Stimulated activated naive CD8-positive, alpha-beta T cell treated with anti-CD3 and anti-CD28 coated beads, Interleukin-15, Interleukin-2, amounts not matched to agents 100 ng/mL and 50 ng/mL, for 24 hours (primary cell): Measurements from ENCODE around the gene RASA2.

Experiments used
- H3K27ac Mint-ChIP-seq: one replicate; pipeline ENCODE4 v1.8.0; 2021; ENCODE audit warnings: mild to moderate bottlenecking, mixed read lengths
- H3K27me3 Mint-ChIP-seq: one replicate; pipeline ENCODE4 v1.8.0; 2021; ENCODE audit warnings: mixed read lengths
- H3K36me3 Mint-ChIP-seq: one replicate; pipeline ENCODE4 v1.8.0; 2021; ENCODE audit warnings: low read depth, mixed read lengths
- H3K4me1 Mint-ChIP-seq: one replicate; pipeline ENCODE4 v1.8.0; 2021; ENCODE audit warnings: low read depth, mixed read lengths
- H3K4me3 Mint-ChIP-seq: one replicate; pipeline ENCODE4 v1.8.0; 2021; ENCODE audit warnings: mild to moderate bottlenecking, mixed read lengths
- H3K9me3 Mint-ChIP-seq: one replicate; pipeline ENCODE4 v1.8.0; 2021; ENCODE audit warnings: mixed read lengths

Gene RASA2, protein sequence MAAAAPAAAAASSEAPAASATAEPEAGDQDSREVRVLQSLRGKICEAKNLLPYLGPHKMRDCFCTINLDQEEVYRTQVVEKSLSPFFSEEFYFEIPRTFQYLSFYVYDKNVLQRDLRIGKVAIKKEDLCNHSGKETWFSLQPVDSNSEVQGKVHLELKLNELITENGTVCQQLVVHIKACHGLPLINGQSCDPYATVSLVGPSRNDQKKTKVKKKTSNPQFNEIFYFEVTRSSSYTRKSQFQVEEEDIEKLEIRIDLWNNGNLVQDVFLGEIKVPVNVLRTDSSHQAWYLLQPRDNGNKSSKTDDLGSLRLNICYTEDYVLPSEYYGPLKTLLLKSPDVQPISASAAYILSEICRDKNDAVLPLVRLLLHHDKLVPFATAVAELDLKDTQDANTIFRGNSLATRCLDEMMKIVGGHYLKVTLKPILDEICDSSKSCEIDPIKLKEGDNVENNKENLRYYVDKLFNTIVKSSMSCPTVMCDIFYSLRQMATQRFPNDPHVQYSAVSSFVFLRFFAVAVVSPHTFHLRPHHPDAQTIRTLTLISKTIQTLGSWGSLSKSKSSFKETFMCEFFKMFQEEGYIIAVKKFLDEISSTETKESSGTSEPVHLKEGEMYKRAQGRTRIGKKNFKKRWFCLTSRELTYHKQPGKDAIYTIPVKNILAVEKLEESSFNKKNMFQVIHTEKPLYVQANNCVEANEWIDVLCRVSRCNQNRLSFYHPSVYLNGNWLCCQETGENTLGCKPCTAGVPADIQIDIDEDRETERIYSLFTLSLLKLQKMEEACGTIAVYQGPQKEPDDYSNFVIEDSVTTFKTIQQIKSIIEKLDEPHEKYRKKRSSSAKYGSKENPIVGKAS

DNA sequence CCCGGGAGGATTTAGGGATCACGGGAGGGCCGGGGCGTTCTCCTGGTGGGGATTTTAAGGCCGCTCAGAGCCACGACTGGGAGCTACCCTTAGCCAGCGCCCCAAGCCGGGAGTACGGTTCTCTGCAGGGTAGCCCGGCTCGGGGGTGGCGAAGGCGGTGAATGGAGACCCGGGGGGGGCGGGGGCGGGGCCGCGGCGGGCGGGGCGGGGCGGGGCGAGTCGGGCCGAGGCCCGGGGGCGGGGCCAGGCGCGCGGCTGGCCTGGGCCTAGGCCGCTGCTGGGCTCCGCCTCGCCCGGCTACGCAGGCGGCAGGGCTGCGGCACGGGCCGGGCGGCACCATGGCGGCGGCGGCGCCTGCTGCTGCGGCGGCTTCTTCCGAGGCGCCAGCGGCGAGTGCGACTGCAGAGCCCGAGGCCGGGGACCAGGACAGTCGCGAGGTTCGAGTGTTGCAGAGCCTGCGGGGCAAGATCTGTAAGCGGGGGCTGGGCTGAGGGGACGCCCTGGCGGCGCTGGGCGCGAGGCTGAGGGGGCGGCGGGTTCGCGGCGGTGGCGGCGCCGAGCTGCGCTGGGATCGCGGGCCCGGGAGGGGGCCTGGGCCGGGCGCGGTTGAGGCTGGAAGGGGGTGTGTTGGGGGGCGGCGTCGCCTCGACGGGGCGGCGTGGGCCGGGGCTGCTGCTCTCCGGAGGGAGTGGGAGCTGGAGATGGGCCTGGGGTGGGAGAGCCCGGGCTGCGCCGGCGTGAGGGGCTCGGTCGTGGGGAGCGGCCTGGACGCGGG, at the start of gene RASA2:
Gene RASA2, plus strand, starts transcription at position 282 of the 775 bp plus-strand sequence. Its CDS starts 57 bp downstream, at position 339.
- Mint-ChIP-seq H3K4me3 (peak within 1 kb of the TSS; percentile 90), H3K27me3 (no peaks in the 10 kb centered on the region), H3K36me3 (peaks cover 26% of the 10 kb centered on the region), H3K4me1 (peaks cover 67% of the 10 kb centered on the region), H3K9me3 (no peaks in the 10 kb centered on the region), H3K27ac (peak within 1 kb of the TSS; percentile 94)

DNA sequence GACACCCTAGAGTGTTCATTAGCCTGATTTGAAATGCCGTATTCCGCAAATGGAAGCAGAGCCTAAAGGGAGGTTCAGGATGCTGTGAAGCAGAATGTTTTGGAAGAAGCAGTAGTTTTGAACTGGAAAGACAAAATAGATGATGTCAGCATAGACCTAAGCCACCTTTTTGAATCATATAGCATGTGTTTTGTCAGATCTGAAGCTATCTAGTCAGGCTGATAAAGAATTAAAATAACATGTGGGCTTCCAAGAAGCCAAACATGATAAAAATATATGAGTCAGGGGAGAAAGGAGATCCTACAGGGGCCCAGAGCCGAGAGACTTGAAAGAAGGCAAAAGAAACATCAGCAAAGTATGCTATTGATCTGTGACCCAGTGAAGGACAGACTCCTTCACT, 47.2 kb upstream of the RASA2 start:
- peaks cover 22% of the 10 kb centered on the region for H3K4me1 Mint-ChIP-seq
- no peaks in the 10 kb centered on the region for H3K9me3 Mint-ChIP-seq
- H3K36me3 Mint-ChIP-seq, result peaks cover 25% of the 10 kb centered on the region
- no peaks in the 10 kb centered on the region for H3K27me3 Mint-ChIP-seq
- no peak overlapping the region for H3K4me3 Mint-ChIP-seq
- peak overlapping the region; percentile 26 for H3K27ac Mint-ChIP-seq

DNA sequence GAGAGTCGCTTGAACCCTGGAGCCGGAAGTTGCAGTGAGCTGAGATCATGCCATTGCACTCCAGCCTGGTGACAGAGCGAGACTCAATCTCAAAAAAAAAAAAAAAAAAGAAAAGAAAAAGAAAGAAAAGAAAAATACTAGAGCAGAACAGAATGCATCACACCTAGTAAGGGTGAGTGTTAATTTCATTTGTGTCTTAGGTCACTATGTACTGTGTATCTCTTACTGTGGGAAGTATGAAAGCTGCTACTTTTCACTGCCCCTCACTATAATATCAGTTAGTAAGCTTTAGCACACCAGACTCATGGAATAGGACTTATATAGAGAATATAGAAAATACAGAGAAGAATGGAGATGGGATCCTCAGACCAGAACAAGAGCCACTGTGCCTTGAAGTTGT, 45.9 kb upstream of the RASA2 start:
- Mint-ChIP-seq H3K36me3 (peaks cover 35% of the 10 kb centered on the region), H3K9me3 (no peaks in the 10 kb centered on the region), H3K27ac (peak overlapping the region; percentile 46), H3K4me1 (peaks cover 22% of the 10 kb centered on the region), H3K27me3 (no peaks in the 10 kb centered on the region), H3K4me3 (no peak overlapping the region)

DNA sequence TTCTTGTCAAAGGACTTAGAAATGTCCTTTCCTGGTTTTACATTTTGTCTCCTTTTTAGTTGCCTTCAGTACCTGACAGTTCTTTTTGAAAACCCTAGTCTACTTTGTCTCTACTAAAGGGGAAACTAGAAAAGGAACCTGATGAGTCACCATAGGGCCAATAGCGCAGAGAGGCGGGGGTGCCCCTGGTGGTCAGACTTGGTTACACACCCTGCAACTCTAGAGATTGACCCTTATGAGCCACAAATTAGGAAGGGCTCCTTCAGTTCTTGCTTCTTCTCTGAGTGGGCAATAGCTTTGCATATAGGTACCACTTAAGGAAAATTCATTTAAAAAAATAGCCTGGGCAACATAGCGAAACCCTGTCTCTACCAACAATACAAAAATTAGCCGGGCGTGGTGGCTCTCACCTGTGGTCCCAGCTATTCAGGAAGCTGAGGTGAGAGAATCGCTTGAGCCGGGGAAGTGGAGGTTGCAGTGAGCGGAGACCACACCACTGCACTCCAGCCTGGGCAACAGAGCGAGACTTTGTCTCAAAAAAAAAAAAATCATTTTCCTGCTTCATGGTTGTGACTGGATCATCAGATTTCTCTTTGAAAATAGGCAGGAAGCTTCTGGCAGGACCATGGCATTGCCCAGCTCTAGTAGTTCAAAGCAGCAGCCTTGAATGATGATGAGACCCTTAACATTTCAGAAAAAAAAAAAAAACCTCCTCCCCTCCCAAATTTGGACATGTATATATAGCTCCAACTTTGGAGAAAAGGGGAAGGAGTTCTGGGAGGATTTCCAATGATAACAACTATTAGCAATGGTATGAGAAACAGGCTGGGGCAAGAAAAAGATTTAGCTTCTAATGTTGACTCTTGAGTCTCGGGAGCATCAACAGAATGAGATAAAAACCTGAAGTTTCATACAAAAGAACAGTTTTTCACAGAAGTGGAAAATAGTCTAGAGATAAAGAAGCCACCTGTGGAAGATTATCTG, 45.2 kb upstream of the RASA2 start:
- Mint-ChIP-seq H3K27me3 (no peaks in the 10 kb centered on the region), H3K4me3 (no peak overlapping the region), H3K4me1 (peaks cover 22% of the 10 kb centered on the region), H3K9me3 (no peaks in the 10 kb centered on the region), H3K36me3 (peaks cover 35% of the 10 kb centered on the region), H3K27ac (peak overlapping the region; percentile 46)

GRCh38 chr3:141442446-141442845, 44.4 kb upstream of the RASA2 start:
- peaks cover 22% of the 10 kb centered on the region for H3K4me1 Mint-ChIP-seq
- no peaks in the 10 kb centered on the region for H3K27me3 Mint-ChIP-seq
- no peak overlapping the region for H3K27ac Mint-ChIP-seq
- H3K36me3 Mint-ChIP-seq, result peaks cover 35% of the 10 kb centered on the region
- no peak overlapping the region for H3K4me3 Mint-ChIP-seq
- no peaks in the 10 kb centered on the region for H3K9me3 Mint-ChIP-seq

DNA sequence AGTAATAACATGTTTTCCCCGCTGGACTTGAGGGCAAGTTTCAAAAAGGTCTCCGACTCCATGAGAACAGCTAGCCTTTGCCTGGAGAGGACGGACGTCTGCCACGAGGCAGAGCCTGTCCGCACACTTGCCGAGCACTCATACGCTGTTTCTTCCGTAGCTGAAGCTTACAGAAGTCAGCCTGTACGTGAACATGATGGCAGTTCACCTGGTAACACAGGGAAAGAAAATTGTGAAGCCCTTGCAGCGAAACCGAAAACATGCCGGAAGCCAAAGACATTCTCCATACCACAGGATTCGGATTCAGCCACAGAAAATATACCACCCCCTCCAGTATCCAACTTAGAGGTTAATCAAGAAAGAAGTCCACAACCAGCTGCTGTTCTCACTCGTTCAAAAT, 43.9 kb upstream of the RASA2 start:
- H3K9me3 Mint-ChIP-seq, result no peaks in the 10 kb centered on the region
- no peak overlapping the region for H3K27ac Mint-ChIP-seq
- H3K36me3 Mint-ChIP-seq, result peaks cover 35% of the 10 kb centered on the region
- peaks cover 22% of the 10 kb centered on the region for H3K4me1 Mint-ChIP-seq
- H3K4me3 Mint-ChIP-seq, result no peak overlapping the region
- H3K27me3 Mint-ChIP-seq, result no peaks in the 10 kb centered on the region

GRCh38 chr3:141444586-141445285, 42.1 kb upstream of the RASA2 start:
- H3K9me3 Mint-ChIP-seq, result no peaks in the 10 kb centered on the region
- peaks cover 35% of the 10 kb centered on the region for H3K36me3 Mint-ChIP-seq
- H3K4me3 Mint-ChIP-seq, result no peak overlapping the region
- H3K27me3 Mint-ChIP-seq, result no peaks in the 10 kb centered on the region
- H3K27ac Mint-ChIP-seq, result peak overlapping the region; percentile 2
- peaks cover 24% of the 10 kb centered on the region for H3K4me1 Mint-ChIP-seq

GRCh38 chr3:141445990-141446389, 40.8 kb upstream of the RASA2 start:
- H3K36me3 Mint-ChIP-seq, result peaks cover 35% of the 10 kb centered on the region
- H3K4me3 Mint-ChIP-seq, result no peak overlapping the region
- no peaks in the 10 kb centered on the region for H3K9me3 Mint-ChIP-seq

DNA sequence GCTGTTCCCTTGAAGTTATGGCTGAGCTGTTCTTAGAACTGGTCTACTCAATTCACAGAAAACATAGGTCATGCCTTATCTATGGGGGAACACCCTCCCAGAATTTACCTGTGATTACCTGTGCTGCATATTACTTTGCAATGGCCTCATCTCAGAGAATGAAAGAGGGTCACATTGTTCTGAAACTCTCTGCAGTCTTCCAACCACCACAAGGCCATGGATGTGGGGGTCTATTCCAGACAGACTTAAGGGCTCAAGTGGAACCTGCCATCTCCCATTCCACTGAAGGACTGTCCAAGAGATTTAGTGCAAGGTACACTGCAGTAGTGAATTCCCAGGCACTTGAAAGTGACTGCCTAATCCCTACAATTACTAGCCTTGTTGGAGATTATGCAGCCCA, 40.1 kb upstream of the RASA2 start:
- no peaks in the 10 kb centered on the region for H3K27me3 Mint-ChIP-seq
- peaks cover 9% of the 10 kb centered on the region for H3K4me1 Mint-ChIP-seq
- H3K36me3 Mint-ChIP-seq, result peaks cover 35% of the 10 kb centered on the region
- no peaks in the 10 kb centered on the region for H3K9me3 Mint-ChIP-seq
- no peak overlapping the region for H3K4me3 Mint-ChIP-seq
- H3K27ac Mint-ChIP-seq, result no peak overlapping the region

More at GRCh38 chr3:141445990-141446389, 40.8 kb upstream of the RASA2 start:
- Mint-ChIP-seq H3K27ac (no peak overlapping the region), H3K4me1 (peaks cover 16% of the 10 kb centered on the region), H3K27me3 (no peaks in the 10 kb centered on the region)

- Mint-ChIP-seq H3K36me3 (peaks cover 29% of the 10 kb centered on the region), H3K27ac (no peak overlapping the region), H3K27me3 (no peaks in the 10 kb centered on the region), H3K4me1 (peaks cover 8% of the 10 kb centered on the region), H3K4me3 (no peak overlapping the region), H3K9me3 (no peaks in the 10 kb centered on the region)
Measured at GRCh38 chr3:141447383-141447782, 39.4 kb upstream of the RASA2 start.

GRCh38 chr3:141448606-141449220, 38.1 kb upstream of the RASA2 start:
- Mint-ChIP-seq H3K4me1 (peaks cover 8% of the 10 kb centered on the region), H3K36me3 (peaks cover 19% of the 10 kb centered on the region), H3K27ac (no peak overlapping the region), H3K27me3 (no peaks in the 10 kb centered on the region), H3K9me3 (no peaks in the 10 kb centered on the region), H3K4me3 (no peak overlapping the region)

DNA sequence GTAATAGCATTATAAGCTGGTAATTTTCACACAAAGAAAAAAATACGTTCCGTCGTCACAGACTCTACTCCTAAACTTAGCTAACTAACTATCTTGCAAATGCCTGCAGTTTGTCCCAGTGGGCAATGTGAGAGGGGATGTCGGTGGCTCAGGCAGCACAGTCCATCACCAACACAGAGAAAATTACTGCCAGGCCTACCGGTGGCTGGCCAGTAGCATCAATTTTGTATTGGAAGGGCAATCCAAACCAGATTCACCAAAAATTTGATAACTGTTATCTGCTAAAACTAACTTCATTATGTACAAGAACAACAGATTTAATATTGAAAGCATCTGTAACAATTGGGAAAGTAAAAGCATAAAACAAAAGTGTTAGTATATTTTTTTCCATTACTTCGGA, 37.4 kb upstream of the RASA2 start:
- no peaks in the 10 kb centered on the region for H3K9me3 Mint-ChIP-seq
- H3K4me1 Mint-ChIP-seq, result peaks cover 8% of the 10 kb centered on the region
- no peak overlapping the region for H3K27ac Mint-ChIP-seq
- no peaks in the 10 kb centered on the region for H3K27me3 Mint-ChIP-seq
- no peak overlapping the region for H3K4me3 Mint-ChIP-seq
- H3K36me3 Mint-ChIP-seq, result peaks cover 12% of the 10 kb centered on the region

DNA sequence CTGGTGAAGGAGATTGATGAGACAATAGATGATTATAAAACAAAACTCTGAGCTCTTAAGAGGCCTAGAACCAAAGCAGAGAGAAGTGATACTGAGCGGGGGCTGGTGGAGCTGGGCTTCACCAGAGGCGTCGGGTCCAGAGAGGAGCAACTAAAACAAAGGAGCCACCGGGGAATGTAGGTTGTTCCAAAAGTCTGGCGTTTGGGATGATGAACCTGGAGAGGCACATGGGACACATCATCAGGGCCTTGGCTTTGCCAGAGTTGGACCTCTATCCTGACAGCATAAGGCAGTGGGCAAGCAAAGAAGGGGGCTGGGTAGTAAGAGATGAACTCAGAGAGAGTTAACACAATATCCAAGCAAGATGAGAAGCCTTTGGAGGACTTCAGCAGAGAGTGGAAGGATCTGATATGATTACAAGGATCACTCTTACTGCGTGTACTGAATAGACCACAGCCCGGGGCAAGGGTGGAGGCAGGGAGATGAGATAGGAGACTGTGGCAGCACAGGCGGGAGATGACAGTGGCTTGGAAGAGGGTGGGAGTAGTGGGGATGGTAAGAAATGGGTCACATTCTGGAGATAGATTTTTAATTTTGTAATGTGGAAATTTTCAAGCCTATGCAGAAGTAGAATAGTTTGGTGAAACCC, 36.0 kb upstream of the RASA2 start:
- no peaks in the 10 kb centered on the region for H3K9me3 Mint-ChIP-seq
- H3K36me3 Mint-ChIP-seq, result no peaks in the 10 kb centered on the region
- H3K27me3 Mint-ChIP-seq, result no peaks in the 10 kb centered on the region
- peaks cover 16% of the 10 kb centered on the region for H3K4me1 Mint-ChIP-seq
- H3K4me3 Mint-ChIP-seq, result no peak overlapping the region
- H3K27ac Mint-ChIP-seq, result no peak overlapping the region
